HEK293 (cell line): Measurements from ENCODE around the gene METRNL.
"Not testable (repeated sequence)": the region's sequence is repeated elsewhere in the genome, so short reads cannot be mapped to it uniquely, and the experiment has no call there.

Experiments used
- CTCF ChIA-PET: fragments of 350-600 bp; formaldehyde crosslinking; extraction: SDS; loops from one replicate; lab custom pipeline; 2021; ENCODE audit warnings: antibody characterized with exemption; lab: Yijun Ruan, JAX
- POLR2A ChIA-PET: fragments of 300-600 bp; formaldehyde crosslinking; extraction: SDS; loops from one replicate; lab custom pipeline; 2020; ENCODE audit warnings: antibody characterized with exemption, inconsistent platforms; lab: Yijun Ruan, JAX
- H3K27ac ChIP-seq: fragments of 200-500 bp; sonication (Bioruptor generic); 2 replicates; pipeline ENCODE4 v1.5.1; 2014; ENCODE audit warnings: low read depth, low read length, control low read depth, inconsistent platforms; ENCODE audit errors: extremely low read depth
- H3K36me3 ChIP-seq, 2 experiments: fragments of 200-500 bp in 1 of 2; sonication (Bioruptor generic) in 1 of 2; 1 replicate in 1 of 2; 2 replicates in 1 of 2; pipeline ENCODE4 v1.5.1; 2014 to 2017; ENCODE audit warnings: inconsistent platforms in 2 of 2, low read length in 2 of 2; ENCODE audit not compliant: control insufficient read depth in 2 of 2, insufficient read depth in 1 of 2
- H3K4me1 ChIP-seq: fragments of 200-500 bp; sonication (Bioruptor generic); 2 replicates; pipeline ENCODE4 v1.5.1; 2014; ENCODE audit warnings: mild to moderate bottlenecking, low read length, inconsistent platforms; ENCODE audit not compliant: control insufficient read depth, insufficient read depth
- H3K4me3 ChIP-seq: 2 replicates; pipeline ENCODE4 v1.5.1; 2011; ENCODE audit warnings: low read depth, mild to moderate bottlenecking, control low read depth, low read length, moderate library complexity
- H3K9me3 ChIP-seq: fragments of 200-500 bp; sonication (Bioruptor generic); 2 replicates; pipeline ENCODE4 v1.5.1; 2014; ENCODE audit warnings: low read depth, low read length, inconsistent platforms; ENCODE audit not compliant: control insufficient read depth, insufficient read depth
- BCL11B ChIP-seq: fragments of 450-650 bp; formaldehyde crosslinking; IDR thresholded peaks from 2 replicates; pipeline ENCODE4 v1.5.1; 2016; ENCODE audit warnings: low read depth, missing biosample characterization, missing genetic modification characterization
- GLIS2 ChIP-seq: fragments of 450-650 bp; formaldehyde crosslinking; IDR thresholded peaks from 2 replicates; pipeline ENCODE4 v1.5.1; 2016; ENCODE audit warnings: missing biosample characterization, missing genetic modification characterization
- KLF8 ChIP-seq: fragments of 450-650 bp; formaldehyde crosslinking; IDR thresholded peaks from 2 replicates; pipeline ENCODE4 v1.5.1; 2016; ENCODE audit warnings: missing biosample characterization, missing genetic modification characterization
- MYNN ChIP-seq: fragments of 450-650 bp; formaldehyde crosslinking; IDR thresholded peaks from 2 replicates; pipeline ENCODE4 v1.5.1; 2016; ENCODE audit warnings: missing biosample characterization, missing genetic modification characterization, borderline replicate concordance
- OSR2 ChIP-seq: fragments of 450-650 bp; formaldehyde crosslinking; IDR thresholded peaks from 2 replicates; pipeline ENCODE4 v1.5.1; 2016; ENCODE audit warnings: missing biosample characterization, missing genetic modification characterization
- SETDB1 ChIP-seq: IDR thresholded peaks from one replicate; pipeline ENCODE4 v1.6.1; 2017; ENCODE audit warnings: mild to moderate bottlenecking, low read length, moderate library complexity, mixed read lengths; ENCODE audit not compliant: insufficient read length
- ZBTB26 ChIP-seq: fragments of 450-650 bp; formaldehyde crosslinking; optimal IDR thresholded peaks from 2 replicates; pipeline ENCODE3; 2016; ENCODE audit warnings: missing biosample characterization, mild to moderate bottlenecking, missing genetic modification characterization
- ZFP41 ChIP-seq: fragments of 450-650 bp; formaldehyde crosslinking; IDR thresholded peaks from 2 replicates; pipeline ENCODE4 v1.5.1; 2016; ENCODE audit warnings: missing biosample characterization, missing genetic modification characterization, borderline replicate concordance
- ZNF112 ChIP-seq: fragments of 450-650 bp; formaldehyde crosslinking; IDR thresholded peaks from 2 replicates; pipeline ENCODE4 v1.5.0; 2017; ENCODE audit warnings: missing biosample characterization, missing genetic modification characterization
- ZNF138 ChIP-seq: fragments of 450-650 bp; formaldehyde crosslinking; IDR thresholded peaks from 2 replicates; pipeline ENCODE4 v1.5.1; 2016; ENCODE audit warnings: missing biosample characterization, missing genetic modification characterization, borderline replicate concordance
- ZNF146 ChIP-seq: fragments of 450-650 bp; formaldehyde crosslinking; IDR thresholded peaks from 2 replicates; pipeline ENCODE4 v1.5.1; 2016; ENCODE audit warnings: missing biosample characterization, missing genetic modification characterization
- ZNF221 ChIP-seq: fragments of 450-650 bp; formaldehyde crosslinking; IDR thresholded peaks from 2 replicates; pipeline ENCODE4 v1.5.1; 2017; ENCODE audit warnings: missing biosample characterization, missing genetic modification characterization, borderline replicate concordance
- ZNF513 ChIP-seq: fragments of 450-650 bp; IDR thresholded peaks from 2 replicates; pipeline ENCODE4 v1.5.1; 2018; ENCODE audit warnings: missing biosample characterization, missing genetic modification characterization
- ZNF558 ChIP-seq: fragments of 450-650 bp; formaldehyde crosslinking; IDR thresholded peaks from 2 replicates; pipeline ENCODE4 v1.5.1; 2016; ENCODE audit warnings: missing biosample characterization, missing genetic modification characterization
- ZNF610 ChIP-seq: fragments of 450-650 bp; formaldehyde crosslinking; IDR thresholded peaks from 2 replicates; pipeline ENCODE4 v1.5.1; 2016; ENCODE audit warnings: missing biosample characterization, missing genetic modification characterization, borderline replicate concordance
- ZNF626 ChIP-seq: fragments of 450-650 bp; sonication (Bioruptor Pico); formaldehyde crosslinking; IDR thresholded peaks from 2 replicates; pipeline ENCODE4 v1.5.1; 2018; ENCODE audit warnings: missing biosample characterization, missing genetic modification characterization, inconsistent platforms
- ZNF692 ChIP-seq: fragments of 450-650 bp; formaldehyde crosslinking; IDR thresholded peaks from 2 replicates; pipeline ENCODE4 v1.5.1; 2016; ENCODE audit warnings: missing biosample characterization, missing genetic modification characterization
- ZNF707 ChIP-seq: fragments of 450-650 bp; formaldehyde crosslinking; IDR thresholded peaks from 2 replicates; pipeline ENCODE4 v1.5.1; 2016; ENCODE audit warnings: missing biosample characterization, missing genetic modification characterization
- ZNF791 ChIP-seq: fragments of 450-650 bp; formaldehyde crosslinking; IDR thresholded peaks from 2 replicates; pipeline ENCODE4 v1.5.1; 2016; ENCODE audit warnings: missing biosample characterization, missing genetic modification characterization
- ZNF792 ChIP-seq: fragments of 450-650 bp; formaldehyde crosslinking; IDR thresholded peaks from 2 replicates; pipeline ENCODE4 v1.5.1; 2016; ENCODE audit warnings: missing biosample characterization, missing genetic modification characterization
- ZSCAN30 ChIP-seq: fragments of 450-650 bp; IDR thresholded peaks from 2 replicates; pipeline ENCODE4 v1.5.1; 2018; ENCODE audit warnings: missing biosample characterization, mild to moderate bottlenecking, missing genetic modification characterization, moderate library complexity

Gene METRNL

GRCh38 chr17:83037084-83037873 lies 42.1 kb upstream of the METRNL start (continued):
- TF ChIP-seq ZNF707 (tag by site-specific recombination): no peak
- no peak for TF ChIP-seq ZNF112 (tag by site-specific recombination)
- no peak for TF ChIP-seq KLF8 (tag by site-specific recombination)

GRCh38 chr17:83037874-83038165 lies 41.6 kb upstream of the METRNL start:
- CTCF ChIA-PET: no interaction called here
- no peak for TF ChIP-seq ZNF146 (tag by site-specific recombination)
- TF ChIP-seq ZNF221 (tag by site-specific recombination): no peak
- no peak for TF ChIP-seq ZNF792 (tag by site-specific recombination)
- no peak for TF ChIP-seq ZNF692
- TF ChIP-seq ZNF513: no peak
- TF ChIP-seq ZNF791: no peak
- no peak for TF ChIP-seq ZFP41 (tag by site-specific recombination)
- TF ChIP-seq ZNF610 (tag by site-specific recombination): no peak
- no peak for TF ChIP-seq MYNN (tag by site-specific recombination)
- no peak for TF ChIP-seq BCL11B (tag by site-specific recombination)
- TF ChIP-seq GLIS2: no peak
- TF ChIP-seq OSR2 (tag by site-specific recombination): no peak
- no peak for TF ChIP-seq ZNF138 (tag by site-specific recombination)
- no peak for TF ChIP-seq KLF8 (tag by site-specific recombination)
- TF ChIP-seq ZBTB26: no peak
- peaks cover 0 to 18% of the 10 kb centered on the region in 2 experiments; a peak in 1 of 3 replicates for H3K36me3 ChIP-seq
- no peak overlapping the region for H3K27ac ChIP-seq
- POLR2A ChIA-PET: no interaction called here
- no peaks in the 10 kb centered on the region for H3K4me1 ChIP-seq
- no peak overlapping the region for H3K4me3 ChIP-seq
- no peaks in the 10 kb centered on the region for H3K9me3 ChIP-seq

- CTCF ChIA-PET, H3K27ac ChIP-seq, POLR2A ChIA-PET, H3K4me1 ChIP-seq, H3K4me3 ChIP-seq, H3K9me3 ChIP-seq: not testable (repeated sequence)
- H3K36me3 ChIP-seq: peaks cover 0 to 18% of the 10 kb centered on the region in 2 experiments; a peak in 1 of 3 replicates
Measured at GRCh38 chr17:83038983-83039382, 40.4 kb upstream of the METRNL start.

GRCh38 chr17:83041305-83041704 lies 38.1 kb upstream of the METRNL start:
- ChIA-PET CTCF (no interaction called here), POLR2A (no interaction called here)
- Histone ChIP-seq H3K27ac (no peak overlapping the region), H3K9me3 (no peaks in the 10 kb centered on the region), H3K4me3 (no peak overlapping the region), H3K36me3 (peaks cover 0 to 19% of the 10 kb centered on the region in 2 experiments; a peak in 1 of 3 replicates), H3K4me1 (no peaks in the 10 kb centered on the region)
- TF ChIP-seq ZSCAN30 (tag by site-specific recombination) (no peak), SETDB1 (peak; percentile 84), ZNF626 (tag by site-specific recombination) (peak; percentile 66; the same call in 1 of the 2 replicates), ZNF558 (tag by site-specific recombination) (peak; percentile 88)
